GM23338 (cell line): Measurements from ENCODE around the gene PKD1. TPM values are rescaled to one million over a fixed set of nuclear protein-coding genes. Genes with fewer than 3 reads are reported as not detected.

Source experiments
- ATAC-seq: fragments of 200-7000 bp; cut with Tn5 transposase; 3 replicates; pipeline ENCODE4 v1.9.1; 2020
- DNase-seq: peaks from one replicate; pipeline ENCODE4 v3.0.0-alpha.2; 2015; ENCODE audit warnings: low spot score
- H2AFZ ChIP-seq: fragments of 200-600 bp; sonication (generic); 2 replicates; pipeline ENCODE4 v1.8.0; 2016; ENCODE audit warnings: antibody characterized with exemption, mild to moderate bottlenecking, moderate library complexity
- H3F3A ChIP-seq: fragments of 200-600 bp; sonication (generic); replicated peaks from 2 replicates; pipeline ENCODE4 v1.8.0; 2017; ENCODE audit warnings: antibody characterized with exemption, mixed run types, low read depth
- H3K27ac ChIP-seq: fragments of 200-600 bp; sonication (generic); 2 replicates; pipeline ENCODE4 v1.6.1; 2016; ENCODE audit warnings: low read depth
- H3K27me3 ChIP-seq: fragments of 200-600 bp; sonication (generic); 2 replicates; pipeline ENCODE4 v1.8.0; 2016; ENCODE audit warnings: mild to moderate bottlenecking, mixed run types, moderate library complexity; ENCODE audit not compliant: insufficient read depth
- H3K36me3 ChIP-seq: fragments of 200-600 bp; sonication (generic); 2 replicates; pipeline ENCODE4 v1.8.0; 2016; ENCODE audit warnings: mild to moderate bottlenecking; ENCODE audit not compliant: insufficient read depth
- H3K4me1 ChIP-seq: fragments of 200-600 bp; sonication (generic); 2 replicates; pipeline ENCODE4 v1.8.0; 2016; ENCODE audit warnings: mild to moderate bottlenecking, moderate library complexity; ENCODE audit not compliant: insufficient read depth
- H3K4me2 ChIP-seq: fragments of 200-600 bp; sonication (generic); 2 replicates; pipeline ENCODE4 v1.7.1; 2017; ENCODE audit warnings: mixed run types
- H3K4me3 ChIP-seq: fragments of 200-600 bp; sonication (generic); 2 replicates; pipeline ENCODE4 v1.6.1; 2016; ENCODE audit warnings: mixed run types
- H3K79me2 ChIP-seq: fragments of 200-600 bp; sonication (generic); replicated peaks from 2 replicates; pipeline ENCODE4 v1.8.0; 2017; ENCODE audit warnings: mild to moderate bottlenecking; ENCODE audit not compliant: insufficient read depth
- H3K9me2 ChIP-seq: fragments of 200-600 bp; sonication (generic); 2 replicates; pipeline ENCODE4 v1.8.0; 2017; ENCODE audit not compliant: insufficient read depth
- H4K20me1 ChIP-seq: fragments of 200-600 bp; sonication (generic); replicated peaks from 2 replicates; pipeline ENCODE4 v1.8.0; 2017; ENCODE audit warnings: mild to moderate bottlenecking; ENCODE audit not compliant: insufficient read depth
- H3K27ac Mint-ChIP-seq: 2 replicates; pipeline ENCODE4 v1.8.0; 2020; ENCODE audit warnings: inconsistent platforms, mild to moderate bottlenecking, moderate library complexity, mixed read lengths
- H3K27me3 Mint-ChIP-seq: 3 replicates; pipeline ENCODE4 v1.8.0; 2022; ENCODE audit warnings: low read depth, mild to moderate bottlenecking, moderate library complexity, mixed read lengths, inconsistent platforms; ENCODE audit not compliant: insufficient read depth, poor library complexity
- H3K36me3 Mint-ChIP-seq: 3 replicates; pipeline ENCODE4 v1.8.0; 2021; ENCODE audit warnings: low read depth, mild to moderate bottlenecking, inconsistent platforms, moderate library complexity, mixed read lengths
- H3K4me1 Mint-ChIP-seq: 3 replicates; pipeline ENCODE4 v1.8.0; 2020; ENCODE audit warnings: mild to moderate bottlenecking, inconsistent platforms, mixed read lengths
- H3K4me3 Mint-ChIP-seq: 3 replicates; pipeline ENCODE4 v1.8.0; 2021; ENCODE audit warnings: moderate library complexity, mild to moderate bottlenecking, inconsistent platforms, mixed read lengths
- H3K9me3 Mint-ChIP-seq: 3 replicates; pipeline ENCODE4 v1.8.0; 2020; ENCODE audit warnings: moderate library complexity, mild to moderate bottlenecking, inconsistent platforms, mixed read lengths
- CREB1 ChIP-seq: fragments of 250-450 bp; sonication (Bioruptor Pico); IDR thresholded peaks from 2 replicates; pipeline ENCODE4 v1.5.0; 2020; ENCODE audit warnings: low read depth, mild to moderate bottlenecking, moderate library complexity
- CTCF ChIP-seq, 2 experiments: fragments of 200-600 bp in 1 of 2; sonication (generic) in 1 of 2; conservative IDR thresholded peaks; 2 replicates each; pipeline versions ENCODE4 v1.5.1 to v1.6.1; 2016 to 2017; ENCODE audit warnings: antibody characterized with exemption in 2 of 2, low read depth in 2 of 2, mild to moderate bottlenecking in 2 of 2, moderate library complexity in 1 of 2
- ETS1 ChIP-seq: IDR thresholded peaks from 2 replicates; pipeline ENCODE4 v1.6.1; 2016; ENCODE audit warnings: antibody characterized with exemption
- EZH2 ChIP-seq: fragments of 200-600 bp; sonication (generic); IDR thresholded peaks from one replicate; pipeline ENCODE4 v1.8.0; 2017; ENCODE audit warnings: antibody characterized with exemption, mild to moderate bottlenecking, low read depth; ENCODE audit not compliant: unreplicated experiment
- EZH2phosphoT487 ChIP-seq: fragments of 200-600 bp; sonication (generic); IDR thresholded peaks from one replicate; pipeline ENCODE4 v1.8.1; 2018; ENCODE audit warnings: antibody characterized with exemption; ENCODE audit not compliant: unreplicated experiment
- JUNB ChIP-seq: IDR thresholded peaks from one replicate; pipeline ENCODE4 v1.6.1; 2016; ENCODE audit warnings: antibody characterized with exemption; ENCODE audit not compliant: unreplicated experiment
- NANOG ChIP-seq: IDR thresholded peaks from 2 replicates; pipeline ENCODE4 v1.6.1; 2016; ENCODE audit warnings: antibody characterized with exemption, borderline replicate concordance
- POLR2AphosphoS5 ChIP-seq: IDR thresholded peaks from 2 replicates; pipeline ENCODE4 v1.6.1; 2016; ENCODE audit warnings: antibody characterized with exemption, low read depth
- REST ChIP-seq: IDR thresholded peaks from one replicate; pipeline ENCODE4 v1.6.1; 2018; ENCODE audit warnings: antibody characterized with exemption; ENCODE audit not compliant: unreplicated experiment
- STAT1 ChIP-seq: IDR thresholded peaks from one replicate; pipeline ENCODE4 v1.6.1; 2016; ENCODE audit warnings: antibody characterized with exemption; ENCODE audit not compliant: unreplicated experiment
- ZNF114 ChIP-seq: fragments of 250-450 bp; sonication (Bioruptor Pico); IDR thresholded peaks from 2 replicates; pipeline ENCODE4 v1.5.0; 2020; ENCODE audit warnings: mild to moderate bottlenecking, moderate library complexity
- ZNF331 ChIP-seq: fragments of 250-450 bp; sonication (Bioruptor Pico); IDR thresholded peaks from 2 replicates; pipeline ENCODE4 v1.5.0; 2020; ENCODE audit warnings: low read depth, mild to moderate bottlenecking, moderate library complexity
- ZNF462 ChIP-seq: fragments of 250-450 bp; sonication (Bioruptor Pico); IDR thresholded peaks from 2 replicates; pipeline ENCODE4 v1.5.0; 2020; ENCODE audit warnings: mild to moderate bottlenecking, moderate library complexity
- polyA plus RNA-seq: library from polyadenylated mRNA; unstranded; fragments of >200 nt; fragmentation: Nextera tagmentation; extraction: Ambion mirVana; gene quantifications from 2 replicates; pipeline ENCODE4 v1.2.1, GENCODE V29; 2016
- total RNA-seq: library from RNA; depleted of rRNA; stranded (reverse); fragments of >200 nt; shearing (Covaris generic); gene quantifications from 2 replicates; pipeline ENCODE4 v1.2.3, GENCODE V29; 2014

PKD1 gene
- total and polyA plus RNA-seq, 2 experiments from 2014 or later: 21.1 to 107 TPM

GRCh38 chr16:2173916-2174315 lies 38.2 kb upstream of the PKD1 start:
- ATAC-seq (no peak), DNase-seq (no peak)
- Mint-ChIP-seq H3K27ac (no peak overlapping the region), H3K4me1 (peaks cover 2% of the 10 kb centered on the region; the same call in 1 of the 3 replicates), H3K27me3 (peaks cover 16% of the 10 kb centered on the region), H3K9me3 (no peaks in the 10 kb centered on the region), H3K4me3 (no peak overlapping the region), H3K36me3 (peaks cover 30% of the 10 kb centered on the region)
- Histone ChIP-seq H3K4me1 (no peaks in the 10 kb centered on the region), H2AFZ (no peak overlapping the region), H3K4me3 (no peak overlapping the region), H3K27ac (no peak overlapping the region), H3K36me3 (no peaks in the 10 kb centered on the region; the same call in 1 of the 2 replicates), H4K20me1 (no peaks in the 10 kb centered on the region; the same call in 1 of the 2 replicates), H3K27me3 (no peaks in the 10 kb centered on the region), H3K9me2 (no peaks in the 10 kb centered on the region), H3F3A (0 out of 2 replicates have a peak, but pooled peaks cover 19% of the 10 kb centered on the region), H3K4me2 (no peak overlapping the region), H3K79me2 (no peaks in the 10 kb centered on the region; the same call in 1 of the 2 replicates)
- no peak for TF ChIP-seq JUNB
- no peak for TF ChIP-seq ZNF462 (CRISPR knock-in tag)
- no peak for TF ChIP-seq NANOG
- no peak for TF ChIP-seq ETS1
- TF ChIP-seq CTCF (conservative IDR thresholded peaks at IDR 0.05; ENCODE audit: low read depth in 2 of 2): no peak
- no peak for TF ChIP-seq ZNF331
- no peak for TF ChIP-seq REST
- no peak for TF ChIP-seq POLR2AphosphoS5
- TF ChIP-seq EZH2: no peak
- TF ChIP-seq STAT1: no peak
- TF ChIP-seq CREB1 (CRISPR knock-in tag): no peak
- TF ChIP-seq ZNF114 (CRISPR knock-in tag): no peak
- no peak for TF ChIP-seq EZH2phosphoT487
